Retinal pigment epithelial cell (primary cell): ENCODE measurements around the gene MAPKAP1.

Experiments
- DNase-seq: peaks from one replicate; pipeline ENCODE4 v3.0.0-alpha.2; 2010; ENCODE audit warnings: low read depth
- H3K4me3 ChIP-seq: 2 replicates; pipeline ENCODE4 v1.5.1; 2011; ENCODE audit warnings: mild to moderate bottlenecking, low read length, control low read depth, moderate library complexity
- TF ChIP-seq, protein P1 (sequence below): conservative IDR thresholded peaks from 2 replicates; pipeline ENCODE4 v1.5.1; 2011; ENCODE audit warnings: low read depth, low read length, control low read depth, inconsistent platforms

The MAPKAP1 gene

DNA sequence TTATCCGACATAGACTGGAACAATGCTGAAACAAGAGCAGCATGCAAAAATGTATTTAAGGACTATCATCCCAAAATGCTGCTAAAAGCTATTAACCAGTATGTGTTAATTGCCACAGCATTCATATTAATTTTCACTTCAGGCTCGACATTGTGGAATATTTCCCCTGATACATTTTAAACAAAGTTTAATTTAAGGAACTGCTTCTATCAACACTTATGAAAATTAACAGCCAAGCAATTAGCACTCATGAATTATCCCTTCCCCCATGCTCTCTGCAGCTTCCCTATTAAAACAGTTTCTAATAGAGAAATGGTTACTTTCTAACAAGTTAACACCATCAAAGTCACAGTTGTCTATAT lies 54.8 kb downstream of the MAPKAP1 start:
- TF ChIP-seq, protein P1, sequence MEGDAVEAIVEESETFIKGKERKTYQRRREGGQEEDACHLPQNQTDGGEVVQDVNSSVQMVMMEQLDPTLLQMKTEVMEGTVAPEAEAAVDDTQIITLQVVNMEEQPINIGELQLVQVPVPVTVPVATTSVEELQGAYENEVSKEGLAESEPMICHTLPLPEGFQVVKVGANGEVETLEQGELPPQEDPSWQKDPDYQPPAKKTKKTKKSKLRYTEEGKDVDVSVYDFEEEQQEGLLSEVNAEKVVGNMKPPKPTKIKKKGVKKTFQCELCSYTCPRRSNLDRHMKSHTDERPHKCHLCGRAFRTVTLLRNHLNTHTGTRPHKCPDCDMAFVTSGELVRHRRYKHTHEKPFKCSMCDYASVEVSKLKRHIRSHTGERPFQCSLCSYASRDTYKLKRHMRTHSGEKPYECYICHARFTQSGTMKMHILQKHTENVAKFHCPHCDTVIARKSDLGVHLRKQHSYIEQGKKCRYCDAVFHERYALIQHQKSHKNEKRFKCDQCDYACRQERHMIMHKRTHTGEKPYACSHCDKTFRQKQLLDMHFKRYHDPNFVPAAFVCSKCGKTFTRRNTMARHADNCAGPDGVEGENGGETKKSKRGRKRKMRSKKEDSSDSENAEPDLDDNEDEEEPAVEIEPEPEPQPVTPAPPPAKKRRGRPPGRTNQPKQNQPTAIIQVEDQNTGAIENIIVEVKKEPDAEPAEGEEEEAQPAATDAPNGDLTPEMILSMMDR, result no peak
- no peak for DNase-seq
- H3K4me3 ChIP-seq, result no peak overlapping the region

GRCh38 chr9:125651576-125652232 lies 55.3 kb downstream of the MAPKAP1 start:
- H3K4me3 ChIP-seq, result no peak overlapping the region
- TF ChIP-seq, protein P1, result no peak
- no peak for DNase-seq

DNA sequence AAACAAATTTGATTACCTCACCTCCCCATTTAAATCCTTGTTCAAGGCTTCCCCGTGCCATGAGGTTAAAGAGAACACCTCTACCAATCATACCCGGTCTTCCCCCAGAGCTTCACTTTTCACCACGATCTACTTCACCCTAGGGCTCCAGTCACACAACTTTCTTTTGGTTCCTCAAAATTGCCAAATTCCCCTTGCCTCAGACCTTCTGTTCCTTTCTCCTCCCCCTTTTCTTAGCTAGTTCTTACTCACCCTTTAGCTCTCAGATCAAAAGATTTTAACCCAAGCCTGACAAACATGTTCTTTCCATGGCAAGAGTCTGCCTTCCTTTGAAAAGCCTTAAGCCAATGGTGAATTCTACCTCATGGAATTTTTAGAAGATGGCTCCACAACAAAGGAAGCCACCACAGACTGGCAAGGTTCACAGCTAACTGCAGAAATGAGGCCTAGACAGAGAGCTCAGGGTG lies 56.7 kb downstream of the MAPKAP1 start:
- no peak overlapping the region for H3K4me3 ChIP-seq

GRCh38 chr9:125649826-125650225 lies 57.2 kb downstream of the MAPKAP1 start:
- no peak for DNase-seq
- H3K4me3 ChIP-seq, result no peak overlapping the region
- TF ChIP-seq, protein P1, result no peak

More for the DNA sequence above, 56.7 kb downstream of the MAPKAP1 start:
- DNase-seq, result no peak
- TF ChIP-seq, protein P1, result no peak

- H3K4me3 ChIP-seq, result no peak overlapping the region
- no peak for DNase-seq
- TF ChIP-seq, protein P1, result no peak
These were observed 57.7 kb downstream of the MAPKAP1 start for GRCh38 chr9:125649315-125649714.

- no peak overlapping the region for H3K4me3 ChIP-seq
- TF ChIP-seq, protein P1, result no peak
- DNase-seq, result no peak
These were observed 58.7 kb downstream of the MAPKAP1 start for GRCh38 chr9:125648294-125648693.

GRCh38 chr9:125646621-125647100 lies 60.3 kb downstream of the MAPKAP1 start:
- no peak for DNase-seq
- TF ChIP-seq, protein P1, result no peak
- no peak overlapping the region for H3K4me3 ChIP-seq
